Keratinocyte (primary cell): ENCODE results near the gene TOR1AIP2. TPM values are rescaled to one million over a fixed set of nuclear protein-coding genes. Genes with fewer than 3 reads are reported as not detected.

Source experiments
- DNase-seq: peaks from one replicate; pipeline ENCODE4 v3.0.0-alpha.2; 2011; ENCODE audit warnings: low read depth, missing footprints, low spot score
- FAIRE-seq: peaks from 2 replicates; lab custom pipeline; 2011; peaks lifted over from hg19 to GRCh38; lab: Jason Lieb, UNC
- H2AFZ ChIP-seq: 2 replicates; pipeline ENCODE4 v1.6.0; 2012; ENCODE audit warnings: low read length, control low read depth, inconsistent platforms; ENCODE audit not compliant: control insufficient read depth
- H3K27ac ChIP-seq: 2 replicates; pipeline ENCODE4 v1.5.1; 2011; ENCODE audit warnings: low read length; ENCODE audit not compliant: control insufficient read depth, insufficient read depth
- H3K27me3 ChIP-seq: 3 replicates; pipeline ENCODE4 v1.6.0; 2011; ENCODE audit warnings: low read length; ENCODE audit not compliant: control insufficient read depth, insufficient read depth; ENCODE audit errors: extremely low read depth
- H3K36me3 ChIP-seq, 2 experiments: 2 replicates in 1 of 2; 3 replicates in 1 of 2; pipeline ENCODE4 v1.5.1; 2011; ENCODE audit warnings: low read length in 2 of 2, mild to moderate bottlenecking in 1 of 2; ENCODE audit not compliant: control insufficient read depth in 2 of 2, insufficient read depth in 2 of 2; ENCODE audit errors: extremely low read depth in 1 of 2
- H3K4me1 ChIP-seq: 3 replicates; pipeline ENCODE4 v1.5.1; 2011; ENCODE audit warnings: low read length; ENCODE audit not compliant: control insufficient read depth, insufficient read depth; ENCODE audit errors: extremely low read depth
- H3K4me2 ChIP-seq: 3 replicates; pipeline ENCODE4 v1.6.0; 2011; ENCODE audit warnings: low read depth, low read length; ENCODE audit not compliant: control insufficient read depth, insufficient read depth; ENCODE audit errors: extremely low read depth
- H3K4me3 ChIP-seq, 3 experiments: fragments of 200-600 bp in 1 of 3; sonication (generic) in 1 of 3; 2 replicates in 2 of 3; 3 replicates in 1 of 3; pipeline ENCODE4 v1.5.1; 2011 to 2016; ENCODE audit warnings: low read length in 3 of 3, mild to moderate bottlenecking in 3 of 3, control low read depth in 2 of 3, inconsistent platforms in 1 of 3, low read depth in 1 of 3, mixed read lengths in 1 of 3, mixed run types in 1 of 3, moderate library complexity in 1 of 3; ENCODE audit not compliant: control insufficient read depth in 2 of 3, insufficient read depth in 2 of 3; ENCODE audit errors: extremely low read depth in 1 of 3
- H3K79me2 ChIP-seq: 2 replicates; pipeline ENCODE4 v1.6.0; 2012; ENCODE audit warnings: low read length; ENCODE audit not compliant: control insufficient read depth, insufficient read depth
- H3K9ac ChIP-seq: 3 replicates; pipeline ENCODE4 v1.6.0; 2011; ENCODE audit warnings: low read length; ENCODE audit not compliant: control insufficient read depth, insufficient read depth; ENCODE audit errors: extremely low read depth
- H3K9me1 ChIP-seq: 3 replicates; pipeline ENCODE4 v1.6.0; 2011; ENCODE audit warnings: low read length; ENCODE audit not compliant: control insufficient read depth, insufficient read depth; ENCODE audit errors: extremely low read depth
- H3K9me3 ChIP-seq: 2 replicates; pipeline ENCODE4 v1.5.1; 2012; ENCODE audit warnings: low read depth, low read length; ENCODE audit not compliant: control insufficient read depth
- H4K20me1 ChIP-seq: 3 replicates; pipeline ENCODE4 v1.6.0; 2011; ENCODE audit warnings: low read length; ENCODE audit not compliant: control insufficient read depth, insufficient read depth; ENCODE audit errors: extremely low read depth
- EZH2 ChIP-seq: IDR thresholded peaks from one replicate; pipeline ENCODE4 v1.6.1; 2012; ENCODE audit warnings: inconsistent platforms, mild to moderate bottlenecking, low read length, moderate library complexity
- dilution Hi-C: fragments of 300-500 bp; cut with MboI; formaldehyde crosslinking; loops from one replicate; pipeline ENCODE4 v1.7.0; 2020; ENCODE audit warnings: low sequenced_read_pairs; ENCODE audit not compliant: extremely low pct_ligation_motif_present
- polyA plus RNA-seq, 5 experiments: library from polyadenylated mRNA; depleted of rRNA in 3 of 5; stranded (reverse) in 3 of 5; stranded (forward) in 1 of 5; unstranded in 1 of 5; fragments of >200 nt; gene quantifications; 1 replicate in 1 of 5; 2 replicates in 3 of 5; 3 replicates in 1 of 5; pipeline versions ENCODE4 v1.2.1 to v1.2.3, GENCODE V29; 2011 to 2012; ENCODE audit warnings: missing spikeins in 2 of 5, low read depth in 1 of 5, low replicate concordance in 1 of 5
- TF ChIP-seq, protein P1 (sequence below), 3 experiments: IDR thresholded peaks in 1 of 3; conservative IDR thresholded peaks in 1 of 3; optimal IDR thresholded peaks in 1 of 3; 2 replicates in 2 of 3; 3 replicates in 1 of 3; pipeline versions ENCODE3 to v1.5.1; 2011; ENCODE audit warnings: low read length in 3 of 3, mild to moderate bottlenecking in 3 of 3, moderate library complexity in 2 of 3, control low read depth in 1 of 3, inconsistent platforms in 1 of 3; ENCODE audit not compliant: insufficient read depth in 2 of 3; ENCODE audit errors: extremely low read depth in 1 of 3

Gene TOR1AIP2
- polyA plus RNA-seq, 1 donor (not counting 4 experiments of a cell fraction or from before 2014, with no cell fraction given): 49.9 TPM

DNA sequence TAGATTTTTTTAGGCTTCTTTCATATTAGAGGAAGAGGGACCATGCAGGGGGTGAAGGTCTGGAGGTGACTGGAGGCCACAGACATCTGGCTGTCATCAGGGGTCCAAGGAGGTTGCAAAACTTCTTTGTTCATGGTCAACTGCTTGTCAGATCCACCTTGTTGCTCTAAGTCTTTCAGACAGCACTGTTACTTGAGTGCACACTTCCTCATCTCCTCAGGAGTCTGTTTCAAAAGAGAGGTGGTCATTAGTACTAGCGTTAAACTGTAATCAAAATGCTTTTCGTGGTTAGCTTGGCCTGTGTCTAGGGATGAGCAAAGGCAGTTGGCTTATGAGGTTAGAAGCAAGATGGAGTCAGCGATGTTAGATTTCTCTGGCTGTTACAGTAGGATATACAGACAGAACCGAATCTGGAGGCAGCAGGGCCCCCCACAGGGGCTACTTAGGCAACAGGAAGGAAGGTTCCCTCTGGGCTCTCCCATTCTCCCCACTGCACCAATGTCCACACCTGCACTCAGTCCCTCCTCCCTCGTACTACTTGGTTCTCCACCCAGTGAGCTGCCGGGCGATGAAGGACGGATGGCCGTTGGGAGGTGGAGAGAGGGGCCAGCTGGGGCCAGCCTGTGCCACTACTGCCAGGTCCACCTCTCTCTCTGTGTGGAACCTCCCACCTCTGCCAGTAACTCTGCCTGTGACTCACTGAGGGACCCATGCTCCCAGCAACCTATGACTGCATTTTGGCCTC lies 57.2 kb downstream of the TOR1AIP2 start:
- no peak overlapping the region for H3K27ac ChIP-seq
- H3K9ac ChIP-seq: no peak overlapping the region
- dilution Hi-C loops: loop anchor here (25.0 kb wide), 1 partner anchor 108 kb away; no protein-coding TSS in a partner anchor
- H3K9me3 ChIP-seq: no peaks in the 10 kb centered on the region
- no peaks in the 10 kb centered on the region for H3K36me3 ChIP-seq
- H3K9me1 ChIP-seq: no peaks in the 10 kb centered on the region
- H3K4me3 ChIP-seq: no peak overlapping the region
- peaks cover under 1% of the 10 kb centered on the region for H3K4me1 ChIP-seq
- H3K79me2 ChIP-seq: no peaks in the 10 kb centered on the region
- no peaks in the 10 kb centered on the region for H4K20me1 ChIP-seq
- DNase-seq: no peak
- FAIRE-seq: no peak
- H3K27me3 ChIP-seq: peaks cover 24% of the 10 kb centered on the region
- H3K4me2 ChIP-seq: no peak overlapping the region
- TF ChIP-seq, protein P1, sequence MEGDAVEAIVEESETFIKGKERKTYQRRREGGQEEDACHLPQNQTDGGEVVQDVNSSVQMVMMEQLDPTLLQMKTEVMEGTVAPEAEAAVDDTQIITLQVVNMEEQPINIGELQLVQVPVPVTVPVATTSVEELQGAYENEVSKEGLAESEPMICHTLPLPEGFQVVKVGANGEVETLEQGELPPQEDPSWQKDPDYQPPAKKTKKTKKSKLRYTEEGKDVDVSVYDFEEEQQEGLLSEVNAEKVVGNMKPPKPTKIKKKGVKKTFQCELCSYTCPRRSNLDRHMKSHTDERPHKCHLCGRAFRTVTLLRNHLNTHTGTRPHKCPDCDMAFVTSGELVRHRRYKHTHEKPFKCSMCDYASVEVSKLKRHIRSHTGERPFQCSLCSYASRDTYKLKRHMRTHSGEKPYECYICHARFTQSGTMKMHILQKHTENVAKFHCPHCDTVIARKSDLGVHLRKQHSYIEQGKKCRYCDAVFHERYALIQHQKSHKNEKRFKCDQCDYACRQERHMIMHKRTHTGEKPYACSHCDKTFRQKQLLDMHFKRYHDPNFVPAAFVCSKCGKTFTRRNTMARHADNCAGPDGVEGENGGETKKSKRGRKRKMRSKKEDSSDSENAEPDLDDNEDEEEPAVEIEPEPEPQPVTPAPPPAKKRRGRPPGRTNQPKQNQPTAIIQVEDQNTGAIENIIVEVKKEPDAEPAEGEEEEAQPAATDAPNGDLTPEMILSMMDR (optimal IDR thresholded peaks at IDR 0.05 in 1 of 3, IDR thresholded peaks at IDR 0.05 in 1 of 3, conservative IDR thresholded peaks at IDR 0.05 in 1 of 3; ENCODE audit: extremely low read depth in 1 of 3, insufficient read depth in 2 of 3, low read length in 3 of 3): no peak
- no peak for TF ChIP-seq EZH2
- no peak overlapping the region for H2AFZ ChIP-seq

GRCh38 chr1:179818743-179819173 lies 58.8 kb downstream of the TOR1AIP2 start:
- no peak overlapping the region for H2AFZ ChIP-seq
- H3K4me3 ChIP-seq: no peak overlapping the region
- H3K4me1 ChIP-seq: peaks cover 3% of the 10 kb centered on the region
- peaks cover 24% of the 10 kb centered on the region for H3K27me3 ChIP-seq
- dilution Hi-C loops: loop anchor here (25.0 kb wide), 1 partner anchor 106 kb away; no protein-coding TSS in a partner anchor
- DNase-seq: no peak
- no peak overlapping the region for H3K9ac ChIP-seq
- H3K79me2 ChIP-seq: no peaks in the 10 kb centered on the region
- no peaks in the 10 kb centered on the region for H3K9me1 ChIP-seq
- TF ChIP-seq EZH2: no peak
- TF ChIP-seq, protein P1 (optimal IDR thresholded peaks at IDR 0.05 in 1 of 3, IDR thresholded peaks at IDR 0.05 in 1 of 3, conservative IDR thresholded peaks at IDR 0.05 in 1 of 3; ENCODE audit: extremely low read depth in 1 of 3, insufficient read depth in 2 of 3, low read length in 3 of 3): no peak
- no peak for FAIRE-seq
- H3K36me3 ChIP-seq: no peaks in the 10 kb centered on the region
- H4K20me1 ChIP-seq: no peaks in the 10 kb centered on the region
- H3K9me3 ChIP-seq: no peaks in the 10 kb centered on the region
- H3K27ac ChIP-seq: no peak overlapping the region
- H3K4me2 ChIP-seq: no peak overlapping the region
